ENCODE measurements around the gene VPS51. TPM values are rescaled to one million over a fixed set of nuclear protein-coding genes. Genes with fewer than 3 reads are reported as not detected.
A peak's percentile ranks its signal among the peaks of the same experiment; 100 is the strongest.

VPS51 gene
- total and polyA plus RNA-seq, 9 of the 15 experiments (the other 6 are each of a cell fraction or from before 2014, with no cell fraction given) = 1.8 to 143 (median 46.8) TPM

DNA sequence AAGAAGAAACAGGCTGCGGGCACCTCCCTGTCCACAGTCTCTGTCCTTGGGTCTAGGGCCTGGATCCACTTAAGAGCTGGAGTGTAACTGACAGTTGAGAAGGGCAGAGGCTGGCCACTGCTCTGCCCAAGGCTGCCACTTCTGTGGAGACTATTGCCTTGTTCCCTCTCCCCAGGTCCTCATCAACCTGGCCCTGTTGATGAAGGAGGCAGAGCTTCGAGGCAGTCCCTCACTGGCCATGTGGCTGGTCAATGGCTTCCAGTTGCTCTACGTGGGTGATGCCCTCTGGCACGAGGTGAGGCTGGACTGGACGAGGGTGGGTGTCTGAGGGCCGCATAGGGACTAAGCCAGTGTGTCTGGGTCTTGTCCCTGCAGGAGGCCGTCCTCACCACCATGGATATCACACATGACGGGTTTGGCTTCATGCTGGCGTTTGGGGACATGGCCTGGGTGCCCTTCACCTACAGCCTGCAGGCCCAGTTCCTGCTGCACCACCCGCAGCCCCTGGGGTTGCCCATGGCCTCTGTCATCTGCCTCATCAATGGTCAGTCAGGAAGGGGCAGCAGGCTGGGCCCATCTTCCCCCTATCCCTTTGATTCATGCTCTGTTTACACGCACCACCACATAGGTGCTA lies 18.6 kb downstream of the VPS51 start (continued):
- TF ChIP-seq MYNN (IDR thresholded peaks at IDR 0.05) (0 out of 2 replicates have a peak, but pooled peaks have one; percentile 14), MYNN (CRISPR knock-in tag; IDR thresholded peaks at IDR 0.05) (no peak), MAX (CRISPR knock-in tag; IDR thresholded peaks at IDR 0.05) (peak; percentile 37), XRCC4 (IDR thresholded peaks at IDR 0.05; ENCODE audit: extremely low read depth, insufficient read depth, insufficient read length) (no peak), ZKSCAN8 (CRISPR knock-in tag; IDR thresholded peaks at IDR 0.05) (no peak), SIN3B (IDR thresholded peaks at IDR 0.05; ENCODE audit: low read depth) (no peak)

DNA sequence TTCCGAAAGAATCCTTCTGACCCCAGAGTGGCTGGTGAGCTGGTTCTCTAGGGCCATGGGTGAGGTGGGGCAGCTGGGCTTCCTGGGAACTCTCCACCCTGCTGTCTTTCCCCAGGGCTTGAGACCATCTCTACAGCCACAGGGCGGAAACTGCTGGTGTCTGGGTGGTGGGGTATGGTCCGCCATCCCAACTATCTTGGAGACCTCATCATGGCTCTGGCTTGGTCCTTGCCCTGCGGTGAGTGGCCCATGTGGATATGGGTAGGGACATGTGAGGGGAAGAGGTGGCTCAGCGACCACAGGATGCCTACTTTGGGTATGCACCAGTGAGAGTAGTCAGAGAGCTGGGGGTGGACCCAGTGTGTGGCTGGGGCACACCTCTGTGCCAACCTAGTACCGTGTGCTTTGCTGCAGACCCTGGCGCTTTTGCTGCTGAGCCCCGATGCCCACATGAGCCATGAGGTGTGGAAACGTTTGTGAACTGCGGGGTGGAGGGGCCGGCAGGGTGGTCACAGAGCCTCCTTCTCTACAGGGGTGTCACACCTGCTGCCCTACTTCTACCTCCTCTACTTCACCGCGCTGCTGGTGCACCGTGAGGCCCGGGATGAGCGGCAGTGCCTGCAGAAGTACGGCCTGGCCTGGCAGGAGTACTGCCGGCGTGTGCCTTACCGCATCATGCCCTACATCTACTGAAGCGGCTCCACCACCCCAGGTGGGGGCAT lies 19.5 kb downstream of the VPS51 start:
- no peak overlapping the region for H3K27ac ChIP-seq (ENCODE audit: extremely low read depth, low read depth, low read length)
- in situ Hi-C loops (cut with MboI) (no loop called here), intact Hi-C loops (cut with micrococcal nuclease) (loop anchor here (10.0 kb wide), 2 partner anchors 199 to 231 kb away; partner anchors contain the start of gene CDC42EP2)
- H3K9me1 ChIP-seq (ENCODE audit: control insufficient read depth, insufficient read depth, low read length) = no peaks in the 10 kb centered on the region
- FAIRE-seq (no peak), DNase-seq (ENCODE audit: extremely low read depth in 1 of 4, low spot score in 3 of 4) (no peak), ATAC-seq (no peak)
- H3K4me2 ChIP-seq (ENCODE audit: insufficient read depth, low read length) = peak overlapping the region; percentile 95; the same call in 1 of the 2 replicates
- no peak overlapping the region for H2AFZ ChIP-seq (ENCODE audit: low read depth, low read length)
- peaks cover 48% of the 10 kb centered on the region for H3K36me3 ChIP-seq (ENCODE audit: control insufficient read depth, insufficient read depth, low read length)
- no TSS peak for BruUV-seq (replicated peaks)
- H3K9me3 ChIP-seq (replicated peaks; ENCODE audit: control insufficient read depth, insufficient read depth, low read depth, low read length) = no peaks in the 10 kb centered on the region
- peak overlapping the region; percentile 95 for H3K4me3 ChIP-seq
- ChIA-PET CTCF (ENCODE audit: low intra/inter-chr PET ratio) (no interaction called here), POLR2A (interaction anchor here (0.6 to 9.5 kb wide), 11 partner anchors 17 to 337 kb away, joined by 3 to 182 read pairs (median 3); partner anchors contain the start of genes BATF2, SF1, SPDYC and SYVN1)
- no peaks in the 10 kb centered on the region for H4K20me1 ChIP-seq (replicated peaks; ENCODE audit: control insufficient read depth, insufficient read depth, low read length)
- peaks cover 35 to 61% of the 10 kb centered on the region in 2 experiments for H3K4me1 ChIP-seq (replicated peaks in 1 of 2; ENCODE audit: control insufficient read depth in 2 of 2, insufficient read depth in 2 of 2, low read length in 2 of 2)
- H3K27me3 ChIP-seq (ENCODE audit: control insufficient read depth in 2 of 2, insufficient read depth in 2 of 2, low read length in 2 of 2) = no peaks in the 10 kb centered on the region
- 90% methylated on average over 20 of the region's 21 CpGs for WGBS (ENCODE audit: insufficient coverage, low coverage, missing lambda C conversion rate)
- H3K79me2 ChIP-seq (ENCODE audit: control insufficient read depth, insufficient read depth, low read length) = peaks cover 37% of the 10 kb centered on the region
- peak overlapping the region in 1 of 2 experiments; percentile 98; a peak in 2 of 4 replicates for H3K9ac ChIP-seq (ENCODE audit: insufficient read depth in 1 of 2, low read depth in 2 of 2, low read length in 2 of 2)
- TF ChIP-seq NFRKB (IDR thresholded peaks at IDR 0.05; ENCODE audit: low read depth) (no peak), HBP1 (CRISPR knock-in tag; IDR thresholded peaks at IDR 0.05) (no peak), POLR2AphosphoS5 (IDR thresholded peaks at IDR 0.05; ENCODE audit: control insufficient read depth, insufficient read depth, low read depth, low read length) (0 out of 2 replicates have a peak, but pooled peaks have one; percentile 16), POLR3A (IDR thresholded peaks at IDR 0.05; ENCODE audit: borderline replicate concordance, extremely low read depth, insufficient read depth, insufficient read length) (no peak), POLR2A (conservative IDR thresholded peaks at IDR 0.05) (peak; percentile 52), CHD2 (IDR thresholded peaks at IDR 0.05; ENCODE audit: low read depth, low read length) (no peak), POLR2G (IDR thresholded peaks at IDR 0.05; ENCODE audit: low read depth, low read length) (peak; percentile 73), SMAD2 (IDR thresholded peaks at IDR 0.05; ENCODE audit: low read depth, low read length) (no peak), KLF6 (CRISPR knock-in tag; IDR thresholded peaks at IDR 0.05; ENCODE audit: borderline replicate concordance) (no peak), KDM5B (IDR thresholded peaks at IDR 0.05; ENCODE audit: insufficient replicate concordance, low read depth, low read length) (peak; percentile 10), HDAC1 (IDR thresholded peaks at IDR 0.05) (no peak)
- TF ChIP-seq, protein P1, sequence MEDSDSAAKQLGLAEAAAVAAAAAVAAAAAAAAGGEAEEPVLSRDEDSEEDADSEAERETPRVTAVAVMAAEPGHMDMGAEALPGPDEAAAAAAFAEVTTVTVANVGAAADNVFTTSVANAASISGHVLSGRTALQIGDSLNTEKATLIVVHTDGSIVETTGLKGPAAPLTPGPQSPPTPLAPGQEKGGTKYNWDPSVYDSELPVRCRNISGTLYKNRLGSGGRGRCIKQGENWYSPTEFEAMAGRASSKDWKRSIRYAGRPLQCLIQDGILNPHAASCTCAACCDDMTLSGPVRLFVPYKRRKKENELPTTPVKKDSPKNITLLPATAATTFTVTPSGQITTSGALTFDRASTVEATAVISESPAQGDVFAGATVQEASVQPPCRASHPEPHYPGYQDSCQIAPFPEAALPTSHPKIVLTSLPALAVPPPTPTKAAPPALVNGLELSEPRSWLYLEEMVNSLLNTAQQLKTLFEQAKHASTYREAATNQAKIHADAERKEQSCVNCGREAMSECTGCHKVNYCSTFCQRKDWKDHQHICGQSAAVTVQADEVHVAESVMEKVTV (CRISPR knock-in tag; IDR thresholded peaks at IDR 0.05) = no peak

Data from K562 (cell line).